ENCODE results near the gene TMEM150C.
A peak's percentile ranks its signal among the peaks of the same experiment; 100 is the strongest.

TMEM150C gene

DNA sequence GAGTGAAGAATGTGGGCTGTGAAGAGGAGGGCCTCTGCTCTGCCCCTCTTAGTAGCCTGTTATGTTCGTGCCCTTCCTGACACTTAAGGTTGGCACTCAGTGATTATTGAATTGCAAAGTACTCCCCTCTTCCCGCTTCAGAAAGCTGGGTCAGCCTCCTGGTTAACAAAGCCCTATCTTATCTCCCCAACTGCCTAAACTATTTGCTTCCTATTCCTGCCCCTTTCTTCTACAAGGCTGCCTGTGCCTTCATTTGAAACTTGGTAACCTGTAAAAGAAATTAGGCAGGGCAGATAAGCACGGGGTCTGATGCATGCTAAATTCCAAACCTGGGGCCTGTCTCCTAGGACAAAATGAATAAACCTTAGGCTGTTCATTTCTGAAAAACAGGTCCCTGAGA, 23.1 kb upstream of the TMEM150C start:
- Histone ChIP-seq H3F3A (ENCODE audit: low read depth) (no peaks in the 10 kb centered on the region), H3K9me2 (replicated peaks; ENCODE audit: low read depth, low read length) (no peaks in the 10 kb centered on the region), H3K4me1 (ENCODE audit: insufficient read depth, low read length, poor library complexity, severe bottlenecking) (no peaks in the 10 kb centered on the region), H3K9ac (ENCODE audit: low read depth, low read length, poor library complexity, severe bottlenecking) (no peak overlapping the region), H3K79me2 (ENCODE audit: insufficient read depth, low read length) (no peaks in the 10 kb centered on the region), H3K36me3 (ENCODE audit: insufficient read depth, low read length) (no peaks in the 10 kb centered on the region), H3K4me2 (ENCODE audit: low read depth, low read length, poor library complexity, severe bottlenecking) (no peak overlapping the region), H3K27me3 (ENCODE audit: insufficient read depth, low read length, poor library complexity, severe bottlenecking) (no peaks in the 10 kb centered on the region), H4K20me1 (ENCODE audit: insufficient read depth, low read length, poor library complexity, severe bottlenecking) (no peaks in the 10 kb centered on the region), H3K9me3 (ENCODE audit: insufficient read depth, low read depth, low read length) (no peaks in the 10 kb centered on the region), H3K4me3 (ENCODE audit: low read length, poor library complexity, severe bottlenecking) (no peak overlapping the region), H2AFZ (ENCODE audit: low read length) (peak overlapping the region; percentile 52; the same call in 1 of the 2 replicates)
- TF ChIP-seq, protein P1, sequence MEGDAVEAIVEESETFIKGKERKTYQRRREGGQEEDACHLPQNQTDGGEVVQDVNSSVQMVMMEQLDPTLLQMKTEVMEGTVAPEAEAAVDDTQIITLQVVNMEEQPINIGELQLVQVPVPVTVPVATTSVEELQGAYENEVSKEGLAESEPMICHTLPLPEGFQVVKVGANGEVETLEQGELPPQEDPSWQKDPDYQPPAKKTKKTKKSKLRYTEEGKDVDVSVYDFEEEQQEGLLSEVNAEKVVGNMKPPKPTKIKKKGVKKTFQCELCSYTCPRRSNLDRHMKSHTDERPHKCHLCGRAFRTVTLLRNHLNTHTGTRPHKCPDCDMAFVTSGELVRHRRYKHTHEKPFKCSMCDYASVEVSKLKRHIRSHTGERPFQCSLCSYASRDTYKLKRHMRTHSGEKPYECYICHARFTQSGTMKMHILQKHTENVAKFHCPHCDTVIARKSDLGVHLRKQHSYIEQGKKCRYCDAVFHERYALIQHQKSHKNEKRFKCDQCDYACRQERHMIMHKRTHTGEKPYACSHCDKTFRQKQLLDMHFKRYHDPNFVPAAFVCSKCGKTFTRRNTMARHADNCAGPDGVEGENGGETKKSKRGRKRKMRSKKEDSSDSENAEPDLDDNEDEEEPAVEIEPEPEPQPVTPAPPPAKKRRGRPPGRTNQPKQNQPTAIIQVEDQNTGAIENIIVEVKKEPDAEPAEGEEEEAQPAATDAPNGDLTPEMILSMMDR (conservative IDR thresholded peaks at IDR 0.05; ENCODE audit: low read length) = no peak
- TF ChIP-seq EZH2phosphoT487 (IDR thresholded peaks at IDR 0.05; ENCODE audit: borderline replicate concordance) = no peak

GRCh38 chr4:82583897-82584587, 22.3 kb upstream of the TMEM150C start:
- no peaks in the 10 kb centered on the region for H4K20me1 ChIP-seq (ENCODE audit: insufficient read depth, low read length, poor library complexity, severe bottlenecking)

GRCh38 chr4:82579932-82580331, 18.1 kb upstream of the TMEM150C start:
- Histone ChIP-seq H3K9ac (ENCODE audit: low read depth, low read length, poor library complexity, severe bottlenecking) (no peak overlapping the region), H3K79me2 (ENCODE audit: insufficient read depth, low read length) (no peaks in the 10 kb centered on the region), H3K4me2 (ENCODE audit: low read depth, low read length, poor library complexity, severe bottlenecking) (no peak overlapping the region), H3K4me3 (ENCODE audit: low read length, poor library complexity, severe bottlenecking) (no peak overlapping the region), H2AFZ (ENCODE audit: low read length) (no peak overlapping the region), H3F3A (ENCODE audit: low read depth) (no peaks in the 10 kb centered on the region), H3K4me1 (ENCODE audit: insufficient read depth, low read length, poor library complexity, severe bottlenecking) (no peaks in the 10 kb centered on the region), H3K9me3 (ENCODE audit: insufficient read depth, low read depth, low read length) (no peaks in the 10 kb centered on the region), H3K9me2 (replicated peaks; ENCODE audit: low read depth, low read length) (no peaks in the 10 kb centered on the region), H4K20me1 (ENCODE audit: insufficient read depth, low read length, poor library complexity, severe bottlenecking) (no peaks in the 10 kb centered on the region), H3K27me3 (ENCODE audit: insufficient read depth, low read length, poor library complexity, severe bottlenecking) (no peaks in the 10 kb centered on the region), H3K36me3 (ENCODE audit: insufficient read depth, low read length) (no peaks in the 10 kb centered on the region)
- TF ChIP-seq, protein P1 (conservative IDR thresholded peaks at IDR 0.05; ENCODE audit: low read length) = no peak
- no peak for TF ChIP-seq EZH2phosphoT487 (IDR thresholded peaks at IDR 0.05; ENCODE audit: borderline replicate concordance)

More at GRCh38 chr4:82583897-82584587, 22.3 kb upstream of the TMEM150C start:
- Histone ChIP-seq H3K79me2 (ENCODE audit: insufficient read depth, low read length) (no peaks in the 10 kb centered on the region), H3K36me3 (ENCODE audit: insufficient read depth, low read length) (no peaks in the 10 kb centered on the region), H3K4me2 (ENCODE audit: low read depth, low read length, poor library complexity, severe bottlenecking) (no peak overlapping the region), H3F3A (ENCODE audit: low read depth) (no peaks in the 10 kb centered on the region), H3K4me3 (ENCODE audit: low read length, poor library complexity, severe bottlenecking) (no peak overlapping the region), H3K27me3 (ENCODE audit: insufficient read depth, low read length, poor library complexity, severe bottlenecking) (no peaks in the 10 kb centered on the region), H3K9me2 (replicated peaks; ENCODE audit: low read depth, low read length) (no peaks in the 10 kb centered on the region), H2AFZ (ENCODE audit: low read length) (no peak overlapping the region), H3K9me3 (ENCODE audit: insufficient read depth, low read depth, low read length) (no peaks in the 10 kb centered on the region), H3K9ac (ENCODE audit: low read depth, low read length, poor library complexity, severe bottlenecking) (no peak overlapping the region), H3K4me1 (ENCODE audit: insufficient read depth, low read length, poor library complexity, severe bottlenecking) (no peaks in the 10 kb centered on the region)
- no peak for TF ChIP-seq EZH2phosphoT487 (IDR thresholded peaks at IDR 0.05; ENCODE audit: borderline replicate concordance)
- TF ChIP-seq, protein P1 (conservative IDR thresholded peaks at IDR 0.05; ENCODE audit: low read length) = no peak

Measured in Loucy (cell line).